Endothelial cell (in vitro differentiated cells): ENCODE results near the gene MCM3AP. TPM values are rescaled to one million over a fixed set of nuclear protein-coding genes. Genes with fewer than 3 reads are reported as not detected.

ENCODE experiments used
- DNase-seq: peaks from one replicate; pipeline ENCODE4 v3.0.0; 2021; ENCODE audit warnings: low spot score
- H3K27ac Mint-ChIP-seq: one replicate; pipeline ENCODE4 v1.8.0; 2021; ENCODE audit warnings: mixed read lengths, inconsistent platforms; ENCODE audit not compliant: unreplicated experiment
- H3K27me3 Mint-ChIP-seq: one replicate; pipeline ENCODE4 v1.8.0; 2021; ENCODE audit warnings: mild to moderate bottlenecking, moderate library complexity, mixed read lengths, inconsistent platforms; ENCODE audit not compliant: unreplicated experiment
- H3K36me3 Mint-ChIP-seq: one replicate; pipeline ENCODE4 v1.8.0; 2021; ENCODE audit warnings: mild to moderate bottlenecking, low read depth, mixed read lengths, inconsistent platforms; ENCODE audit not compliant: unreplicated experiment
- H3K4me1 Mint-ChIP-seq: one replicate; pipeline ENCODE4 v1.8.0; 2021; ENCODE audit warnings: mild to moderate bottlenecking, mixed read lengths, inconsistent platforms; ENCODE audit not compliant: unreplicated experiment
- H3K4me3 Mint-ChIP-seq: one replicate; pipeline ENCODE4 v1.8.0; 2021; ENCODE audit warnings: mild to moderate bottlenecking, mixed read lengths, inconsistent platforms; ENCODE audit not compliant: unreplicated experiment
- H3K9me3 Mint-ChIP-seq: one replicate; pipeline ENCODE4 v1.8.0; 2021; ENCODE audit warnings: mixed read lengths, inconsistent platforms; ENCODE audit not compliant: unreplicated experiment
- total RNA-seq: library from RNA; stranded (reverse); fragmentation: NEBNext Ultra II Directional; extraction: Animal tissue kit (Norgen Biotek cat#: 25700); gene quantifications from one replicate; pipeline ENCODE4 v1.2.1, GENCODE V29; 2021; ENCODE audit not compliant: unreplicated experiment
- TF ChIP-seq, protein P1 (sequence below): fragments of 200-600 bp; sonication (generic); IDR thresholded peaks from one replicate; pipeline ENCODE4 v1.5.0; 2021; ENCODE audit warnings: antibody characterized with exemption; ENCODE audit not compliant: unreplicated experiment

Gene MCM3AP
- total RNA-seq, 1 donor from 2014 or later, result 92.1 TPM

GRCh38 chr21:46294647-46295176, 9.3 kb upstream of the MCM3AP start:
- TF ChIP-seq, protein P1, sequence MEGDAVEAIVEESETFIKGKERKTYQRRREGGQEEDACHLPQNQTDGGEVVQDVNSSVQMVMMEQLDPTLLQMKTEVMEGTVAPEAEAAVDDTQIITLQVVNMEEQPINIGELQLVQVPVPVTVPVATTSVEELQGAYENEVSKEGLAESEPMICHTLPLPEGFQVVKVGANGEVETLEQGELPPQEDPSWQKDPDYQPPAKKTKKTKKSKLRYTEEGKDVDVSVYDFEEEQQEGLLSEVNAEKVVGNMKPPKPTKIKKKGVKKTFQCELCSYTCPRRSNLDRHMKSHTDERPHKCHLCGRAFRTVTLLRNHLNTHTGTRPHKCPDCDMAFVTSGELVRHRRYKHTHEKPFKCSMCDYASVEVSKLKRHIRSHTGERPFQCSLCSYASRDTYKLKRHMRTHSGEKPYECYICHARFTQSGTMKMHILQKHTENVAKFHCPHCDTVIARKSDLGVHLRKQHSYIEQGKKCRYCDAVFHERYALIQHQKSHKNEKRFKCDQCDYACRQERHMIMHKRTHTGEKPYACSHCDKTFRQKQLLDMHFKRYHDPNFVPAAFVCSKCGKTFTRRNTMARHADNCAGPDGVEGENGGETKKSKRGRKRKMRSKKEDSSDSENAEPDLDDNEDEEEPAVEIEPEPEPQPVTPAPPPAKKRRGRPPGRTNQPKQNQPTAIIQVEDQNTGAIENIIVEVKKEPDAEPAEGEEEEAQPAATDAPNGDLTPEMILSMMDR, result no peak
- Mint-ChIP-seq H3K27me3 (peaks cover 7% of the 10 kb centered on the region), H3K27ac (no peak overlapping the region), H3K4me3 (peak overlapping the region; percentile 77), H3K4me1 (peaks cover 2% of the 10 kb centered on the region), H3K36me3 (peaks cover 17% of the 10 kb centered on the region), H3K9me3 (no peaks in the 10 kb centered on the region)
- DNase-seq, result no peak

DNA sequence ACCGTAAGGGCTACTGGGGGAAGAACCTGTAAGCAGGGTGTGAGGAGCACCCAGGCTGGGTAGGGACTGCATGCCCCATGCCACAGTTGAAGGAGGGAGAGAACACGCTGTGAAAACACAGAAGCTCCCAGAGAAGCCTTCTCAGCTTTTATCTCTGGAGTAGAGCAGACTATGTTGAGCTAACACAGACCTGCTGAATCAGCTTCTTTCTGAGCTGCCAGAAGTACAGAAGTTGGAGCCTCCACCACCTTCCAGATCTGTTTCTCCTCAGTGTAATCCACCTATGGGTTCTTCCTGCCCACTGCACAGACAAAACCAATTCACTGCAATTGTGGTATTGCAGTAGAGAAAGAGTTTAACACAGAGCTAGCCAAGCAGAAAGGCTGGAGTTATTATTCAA, 6.2 kb upstream of the MCM3AP start:
- Mint-ChIP-seq H3K27me3 (peaks cover 8% of the 10 kb centered on the region), H3K27ac (no peak overlapping the region), H3K9me3 (no peaks in the 10 kb centered on the region), H3K36me3 (peaks cover 21% of the 10 kb centered on the region), H3K4me1 (peaks cover 16% of the 10 kb centered on the region), H3K4me3 (peak overlapping the region; percentile 73)
- DNase-seq, result no peak
- TF ChIP-seq, protein P1, result no peak

DNA sequence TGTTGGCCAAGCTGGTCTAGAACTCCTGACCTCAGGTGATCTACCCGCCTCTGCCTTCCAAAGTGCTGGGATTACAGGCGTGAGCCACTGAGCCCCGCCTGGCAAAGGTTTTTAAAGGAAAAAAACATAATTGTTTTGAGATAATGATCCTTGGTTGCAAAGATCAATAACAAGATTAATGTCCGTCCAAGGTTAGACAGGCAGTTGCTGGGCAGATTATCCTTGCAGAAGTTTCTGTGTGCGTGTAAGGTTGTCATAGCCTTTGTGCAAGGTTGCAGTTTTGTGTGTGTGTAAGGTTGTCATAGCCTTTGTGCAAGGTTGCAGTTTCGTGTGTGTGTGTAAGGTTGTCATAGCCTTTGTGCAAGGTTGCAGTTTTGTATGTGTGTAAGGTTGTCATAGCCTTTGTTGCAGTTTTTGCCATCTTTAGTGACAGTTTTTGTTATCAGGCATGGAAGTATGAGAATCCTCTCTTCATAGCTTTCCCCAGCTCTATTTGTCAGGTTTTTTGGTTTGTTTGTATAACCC, 4.3 kb upstream of the MCM3AP start:
- peaks cover 22% of the 10 kb centered on the region for H3K4me1 Mint-ChIP-seq
- H3K27me3 Mint-ChIP-seq, result peaks cover 13% of the 10 kb centered on the region
- peaks cover 28% of the 10 kb centered on the region for H3K36me3 Mint-ChIP-seq
- TF ChIP-seq, protein P1, result no peak
- no peaks in the 10 kb centered on the region for H3K9me3 Mint-ChIP-seq
- no peak overlapping the region for H3K4me3 Mint-ChIP-seq
- H3K27ac Mint-ChIP-seq, result no peak overlapping the region
- DNase-seq, result no peak

DNA sequence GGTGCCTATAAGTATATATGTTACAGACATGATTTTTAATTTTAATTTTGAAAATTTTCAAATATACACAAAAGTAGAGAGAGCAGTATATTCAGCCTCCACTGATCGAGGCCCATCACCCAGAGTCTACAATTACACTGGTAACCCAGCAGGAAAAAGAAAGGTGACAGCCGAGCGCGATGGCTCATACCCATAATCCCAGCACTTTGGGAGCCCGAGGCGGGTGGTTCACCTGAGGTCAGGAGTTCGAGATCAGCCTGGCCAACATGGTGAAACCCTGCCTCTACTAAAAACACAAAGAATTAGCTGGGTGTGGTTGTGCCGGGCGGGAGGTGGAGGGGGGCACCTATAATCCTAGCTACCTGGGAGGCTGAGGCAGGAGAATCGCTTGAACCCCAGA, 2.1 kb upstream of the MCM3AP start:
- Mint-ChIP-seq H3K9me3 (no peaks in the 10 kb centered on the region), H3K36me3 (peaks cover 36% of the 10 kb centered on the region), H3K4me3 (no peak overlapping the region), H3K27me3 (peaks cover 13% of the 10 kb centered on the region), H3K27ac (peak overlapping the region; percentile 99), H3K4me1 (peaks cover 32% of the 10 kb centered on the region)
- no peak for DNase-seq
- TF ChIP-seq, protein P1, result no peak

- TF ChIP-seq, protein P1, result no peak
- Mint-ChIP-seq H3K36me3 (peaks cover 29% of the 10 kb centered on the region), H3K4me1 (peaks cover 32% of the 10 kb centered on the region), H3K4me3 (peak overlapping the region; percentile 93), H3K27ac (peak overlapping the region; percentile 99), H3K27me3 (peaks cover 13% of the 10 kb centered on the region), H3K9me3 (no peaks in the 10 kb centered on the region)
- no peak for DNase-seq
These were observed 1.2 kb upstream of the MCM3AP start for GRCh38 chr21:46286648-46287002.
